SK-N-MC (cell line): Measurements from ENCODE around the gene ACSM5.

ENCODE experiments used
- EZH2 ChIP-seq: fragments of 200-600 bp; sonication (generic); IDR thresholded peaks from one replicate; pipeline ENCODE4 v1.6.1; 2017; ENCODE audit warnings: antibody characterized with exemption
- POLR2AphosphoS5 ChIP-seq: IDR thresholded peaks from 2 replicates; pipeline ENCODE4 v1.6.1; 2012; ENCODE audit warnings: mild to moderate bottlenecking, low read depth, low read length, borderline replicate concordance

DNA sequence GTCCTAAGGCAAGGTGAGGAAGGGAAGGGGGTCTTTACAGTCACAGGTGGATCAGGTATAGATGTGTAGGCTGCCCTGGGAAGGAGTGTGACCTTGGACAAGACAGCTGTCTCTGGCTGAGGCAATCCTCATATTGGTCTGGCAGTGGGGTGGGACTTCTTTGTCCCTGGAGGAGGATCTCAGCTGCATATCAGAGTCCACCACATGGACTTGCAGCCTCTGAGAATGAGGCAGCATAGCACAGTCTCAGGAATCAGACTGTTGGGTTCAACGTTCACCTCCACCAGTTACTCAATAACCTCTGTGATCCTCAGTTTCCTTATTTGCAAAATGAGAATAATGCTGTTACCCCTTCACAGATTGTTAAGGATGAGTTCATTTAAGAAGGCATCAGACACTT lies 75.4 kb downstream of the ACSM5 start:
- TF ChIP-seq POLR2AphosphoS5, result no peak
- no peak for TF ChIP-seq EZH2
